BJ (cell line): Measurements from ENCODE around the gene ADIG. TPM values are rescaled to one million over a fixed set of nuclear protein-coding genes. Genes with fewer than 3 reads are reported as not detected.

Experiments
- CTCF ChIA-PET: fragments of 350-600 bp; formaldehyde crosslinking; extraction: SDS; loops from one replicate; lab custom pipeline; 2021; ENCODE audit warnings: antibody characterized with exemption, inconsistent platforms; lab: Yijun Ruan, JAX
- POLR2A ChIA-PET: fragments of 300-600 bp; sonication (Branson Sonifier 250); formaldehyde crosslinking; extraction: SDS; loops from one replicate; lab custom pipeline; 2021; ENCODE audit warnings: antibody characterized with exemption; lab: Charles Lee
- DNase-seq: peaks from one replicate; pipeline ENCODE4 v3.0.0-alpha.2; 2011; ENCODE audit warnings: low read depth
- H3K27me3 ChIP-seq: 2 replicates; pipeline ENCODE4 v1.6.0; 2011; ENCODE audit warnings: low read length; ENCODE audit not compliant: control insufficient read depth, insufficient read depth
- H3K36me3 ChIP-seq: 2 replicates; pipeline ENCODE4 v1.5.1; 2011; ENCODE audit warnings: low read length; ENCODE audit not compliant: control insufficient read depth, insufficient read depth
- H3K4me3 ChIP-seq: 2 replicates; pipeline ENCODE4 v1.5.1; 2011; ENCODE audit warnings: low read depth, mild to moderate bottlenecking, control low read depth, low read length
- polyA plus RNA-seq: library from polyadenylated mRNA; depleted of rRNA; stranded (reverse); fragments of >200 nt; gene quantifications from 2 replicates; pipeline ENCODE4 v1.2.3, GENCODE V29; 2011
- TF ChIP-seq, protein P1 (sequence below): IDR thresholded peaks from 2 replicates; pipeline ENCODE4 v1.5.1; 2011; ENCODE audit warnings: low read depth, mild to moderate bottlenecking, control low read depth, inconsistent platforms, low read length, moderate library complexity; ENCODE audit not compliant: insufficient read depth

Gene ADIG
- polyA plus RNA-seq, 1 experiment = not detected

DNA sequence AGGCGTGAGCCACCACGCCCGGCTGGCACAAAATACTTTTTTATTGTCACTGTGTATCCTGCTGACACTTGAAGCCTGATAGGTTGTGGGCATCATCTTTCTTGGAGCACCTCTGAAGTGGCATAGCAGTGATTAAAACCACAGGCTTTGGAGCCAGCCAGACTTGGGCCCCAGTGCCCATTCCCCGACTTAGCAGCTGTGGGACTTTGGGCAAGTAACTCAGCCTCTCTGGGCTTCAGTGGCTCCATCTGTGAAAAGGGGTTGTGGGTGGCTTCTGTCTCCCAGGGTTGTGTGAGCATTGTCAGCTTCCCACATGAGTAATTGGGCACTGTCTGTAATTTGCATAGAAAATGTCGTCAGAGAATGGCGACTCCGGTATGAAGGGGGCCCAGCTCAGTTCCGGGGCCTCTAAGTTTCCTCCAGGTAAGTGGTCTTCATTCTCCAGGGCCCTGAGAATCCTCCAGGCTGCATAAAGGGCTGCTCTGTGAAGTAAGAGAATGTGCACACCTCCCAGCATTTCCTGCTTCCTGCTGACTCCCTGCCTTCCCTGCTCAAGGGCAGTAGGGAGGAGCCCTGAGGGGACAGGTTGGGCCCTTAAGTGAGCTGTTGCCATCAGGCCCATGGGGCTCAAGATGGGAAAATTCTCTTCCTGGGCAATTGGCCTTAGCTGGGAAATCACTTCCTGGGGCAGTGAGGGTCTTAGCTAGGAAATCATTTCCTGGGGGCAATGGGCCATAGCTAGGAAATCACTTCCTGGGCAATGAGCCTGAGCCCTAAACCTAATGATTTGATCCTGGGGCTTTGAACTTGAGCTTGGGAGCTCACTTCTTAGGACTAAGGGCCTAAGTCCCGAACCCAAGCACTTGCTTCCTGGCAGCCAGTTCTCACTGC is 47.8 kb downstream of the ADIG start:
- ChIA-PET CTCF (interaction anchor here (0.7 kb wide), 1 partner anchor 13 kb away, joined by 5 read pairs; no protein-coding TSS in a partner anchor), POLR2A (no interaction called here)
- Histone ChIP-seq H3K4me3 (no peak overlapping the region), H3K27me3 (peaks cover 1% of the 10 kb centered on the region; the same call in 1 of the 2 replicates), H3K36me3 (no peaks in the 10 kb centered on the region)
- no peak for DNase-seq
- TF ChIP-seq, protein P1, sequence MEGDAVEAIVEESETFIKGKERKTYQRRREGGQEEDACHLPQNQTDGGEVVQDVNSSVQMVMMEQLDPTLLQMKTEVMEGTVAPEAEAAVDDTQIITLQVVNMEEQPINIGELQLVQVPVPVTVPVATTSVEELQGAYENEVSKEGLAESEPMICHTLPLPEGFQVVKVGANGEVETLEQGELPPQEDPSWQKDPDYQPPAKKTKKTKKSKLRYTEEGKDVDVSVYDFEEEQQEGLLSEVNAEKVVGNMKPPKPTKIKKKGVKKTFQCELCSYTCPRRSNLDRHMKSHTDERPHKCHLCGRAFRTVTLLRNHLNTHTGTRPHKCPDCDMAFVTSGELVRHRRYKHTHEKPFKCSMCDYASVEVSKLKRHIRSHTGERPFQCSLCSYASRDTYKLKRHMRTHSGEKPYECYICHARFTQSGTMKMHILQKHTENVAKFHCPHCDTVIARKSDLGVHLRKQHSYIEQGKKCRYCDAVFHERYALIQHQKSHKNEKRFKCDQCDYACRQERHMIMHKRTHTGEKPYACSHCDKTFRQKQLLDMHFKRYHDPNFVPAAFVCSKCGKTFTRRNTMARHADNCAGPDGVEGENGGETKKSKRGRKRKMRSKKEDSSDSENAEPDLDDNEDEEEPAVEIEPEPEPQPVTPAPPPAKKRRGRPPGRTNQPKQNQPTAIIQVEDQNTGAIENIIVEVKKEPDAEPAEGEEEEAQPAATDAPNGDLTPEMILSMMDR = no peak

DNA sequence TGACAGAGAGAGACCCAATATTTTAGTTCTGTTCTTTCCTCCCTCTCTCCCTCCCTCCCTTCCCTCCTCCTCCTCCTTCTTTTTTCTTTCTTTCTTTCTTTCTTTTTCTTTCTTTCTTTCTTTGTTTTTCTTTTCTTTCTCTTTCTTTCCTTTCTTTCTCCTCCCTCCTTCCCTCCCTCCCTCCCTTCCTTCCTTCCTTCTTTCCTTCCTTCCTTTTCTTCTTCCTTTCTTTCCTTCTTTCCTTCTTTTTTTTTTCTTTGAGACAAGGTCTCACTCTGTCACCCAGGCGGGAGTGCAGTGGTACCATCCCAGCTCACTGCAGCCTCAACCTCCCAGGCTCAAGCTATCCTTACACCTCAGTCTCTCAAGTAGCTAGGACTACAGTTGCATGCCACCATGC is 49.0 kb downstream of the ADIG start:
- POLR2A ChIA-PET = no interaction called here
- TF ChIP-seq, protein P1 = no peak
- CTCF ChIA-PET = interaction anchor here (0.8 kb wide), 1 partner anchor 8 kb away, joined by 3 read pairs; no protein-coding TSS in a partner anchor

DNA sequence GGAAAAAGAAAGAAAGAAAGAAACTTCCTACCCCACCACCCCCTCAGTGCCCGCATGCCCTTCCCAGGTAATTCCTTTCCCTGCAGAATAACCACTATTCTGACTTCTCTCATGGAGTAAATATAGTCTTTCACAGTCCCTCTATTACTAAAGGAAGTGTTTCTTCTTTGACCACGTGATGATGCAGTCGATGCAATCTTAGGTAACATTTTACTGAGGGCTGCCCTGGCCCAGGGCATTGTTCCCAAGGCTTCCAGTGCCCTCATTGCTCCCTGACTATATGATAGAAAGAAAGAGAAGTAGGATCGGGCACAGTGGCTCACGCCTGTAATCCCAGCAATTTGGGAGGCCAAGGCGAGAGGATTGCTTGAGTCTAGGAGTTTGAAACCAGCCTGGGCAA is 49.7 kb downstream of the ADIG start:
- Histone ChIP-seq H3K27me3 (peaks cover 1% of the 10 kb centered on the region; the same call in 1 of the 2 replicates), H3K36me3 (no peaks in the 10 kb centered on the region), H3K4me3 (no peak overlapping the region)
- CTCF ChIA-PET = interaction anchor here (0.6 to 0.8 kb wide), 2 partner anchors 9 to 669 kb away, joined by 3 read pairs; no protein-coding TSS in a partner anchor
- POLR2A ChIA-PET = no interaction called here
- no peak for DNase-seq
- TF ChIP-seq, protein P1 = no peak

More for the DNA sequence above, 49.0 kb downstream of the ADIG start:
- H3K27me3 ChIP-seq = peaks cover 1% of the 10 kb centered on the region; the same call in 1 of the 2 replicates
- no peak overlapping the region for H3K4me3 ChIP-seq
- no peak for DNase-seq
- H3K36me3 ChIP-seq = no peaks in the 10 kb centered on the region

DNA sequence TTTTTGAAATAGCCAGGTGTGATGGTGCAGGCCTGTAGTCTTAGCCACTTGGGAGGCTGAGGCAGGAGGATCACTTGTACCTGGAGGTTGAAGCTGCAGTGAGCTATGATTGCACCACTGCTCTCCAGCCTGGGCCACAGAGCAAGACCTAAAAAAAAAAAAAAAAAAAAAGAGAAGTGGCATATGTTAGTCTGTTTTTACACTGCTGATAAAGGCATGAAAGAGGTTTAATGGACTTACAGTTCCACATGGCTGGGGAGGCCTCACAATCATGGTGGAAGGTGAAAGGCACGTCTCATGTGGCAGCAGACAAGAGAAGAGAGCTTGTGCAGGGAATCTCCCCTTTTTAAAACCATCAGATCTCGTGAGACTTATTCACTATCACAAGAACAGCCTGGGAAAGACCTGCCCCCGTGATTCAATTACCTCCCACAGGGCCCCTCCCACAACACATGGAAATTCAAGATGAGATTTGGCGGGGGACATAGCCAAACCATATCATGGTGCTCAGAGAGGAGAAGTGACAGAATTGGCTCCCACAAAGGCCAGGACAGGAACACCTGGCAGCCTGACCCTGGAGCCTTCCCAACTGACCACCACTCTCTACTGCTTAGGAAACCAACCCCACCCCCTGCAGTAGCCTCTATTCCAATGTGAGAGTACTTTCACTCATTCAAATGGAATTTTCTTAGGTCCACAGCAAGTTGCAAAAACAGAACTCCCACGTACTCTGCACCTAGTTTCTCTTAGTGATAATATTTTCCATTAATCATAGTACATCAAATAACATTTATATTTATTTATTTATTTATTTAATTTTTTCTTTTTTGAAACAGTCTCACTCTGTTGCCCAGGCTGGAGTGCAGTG is 50.4 kb downstream of the ADIG start:
- TF ChIP-seq, protein P1 = no peak
- POLR2A ChIA-PET = no interaction called here
- Histone ChIP-seq H3K27me3 (peaks cover 1% of the 10 kb centered on the region; the same call in 1 of the 2 replicates), H3K36me3 (no peaks in the 10 kb centered on the region), H3K4me3 (no peak overlapping the region)
- DNase-seq = no peak
- CTCF ChIA-PET = interaction anchor here (0.6 to 7.3 kb wide), 3 partner anchors 12 to 670 kb away, joined by 3 to 62 read pairs (median 21); no protein-coding TSS in a partner anchor
